Esophagus squamous epithelium (tissue), 4 donors: ENCODE data around the gene HTR2B.

Experiments used
- POLR2A ChIP-seq, 4 donors: fragments of 450-650 bp; IDR thresholded peaks; one replicate each; pipeline ENCODE4 v1.6.1; 2017; ENCODE audit warnings: antibody characterized with exemption in 4 of 4, mild to moderate bottlenecking in 4 of 4, moderate library complexity in 3 of 4
- TF ChIP-seq, protein P1 (sequence below), 6 experiments: fragments of 450-650 bp in 4 of 6; fragments of 200-600 bp in 2 of 6; sonication (generic) in 2 of 6; IDR thresholded peaks; one replicate each; pipeline ENCODE4 v1.5.1; 2016 to 2019; ENCODE audit warnings: antibody characterized with exemption in 6 of 6, mild to moderate bottlenecking in 4 of 6, moderate library complexity in 4 of 6

DNA sequence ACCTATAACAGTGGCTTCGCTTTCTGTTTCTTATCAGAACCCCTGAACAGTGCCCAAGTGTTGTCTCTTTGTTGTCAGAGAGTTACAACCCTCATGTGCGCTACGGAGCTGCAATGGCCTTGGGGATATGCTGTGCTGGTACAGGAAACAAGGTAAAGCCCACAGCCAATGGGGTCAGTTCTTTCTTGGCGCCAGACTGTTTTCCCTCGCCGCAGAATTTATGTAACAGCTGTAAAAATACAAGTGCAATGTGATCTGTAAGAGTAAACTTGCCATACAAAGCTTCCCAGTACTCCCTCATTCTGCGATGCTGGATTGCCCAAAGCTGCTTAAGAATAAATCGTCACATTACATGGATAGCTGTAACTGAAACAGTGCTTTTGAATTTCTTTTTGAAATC, 13.9 kb upstream of the HTR2B start:
- TF ChIP-seq, protein P1, sequence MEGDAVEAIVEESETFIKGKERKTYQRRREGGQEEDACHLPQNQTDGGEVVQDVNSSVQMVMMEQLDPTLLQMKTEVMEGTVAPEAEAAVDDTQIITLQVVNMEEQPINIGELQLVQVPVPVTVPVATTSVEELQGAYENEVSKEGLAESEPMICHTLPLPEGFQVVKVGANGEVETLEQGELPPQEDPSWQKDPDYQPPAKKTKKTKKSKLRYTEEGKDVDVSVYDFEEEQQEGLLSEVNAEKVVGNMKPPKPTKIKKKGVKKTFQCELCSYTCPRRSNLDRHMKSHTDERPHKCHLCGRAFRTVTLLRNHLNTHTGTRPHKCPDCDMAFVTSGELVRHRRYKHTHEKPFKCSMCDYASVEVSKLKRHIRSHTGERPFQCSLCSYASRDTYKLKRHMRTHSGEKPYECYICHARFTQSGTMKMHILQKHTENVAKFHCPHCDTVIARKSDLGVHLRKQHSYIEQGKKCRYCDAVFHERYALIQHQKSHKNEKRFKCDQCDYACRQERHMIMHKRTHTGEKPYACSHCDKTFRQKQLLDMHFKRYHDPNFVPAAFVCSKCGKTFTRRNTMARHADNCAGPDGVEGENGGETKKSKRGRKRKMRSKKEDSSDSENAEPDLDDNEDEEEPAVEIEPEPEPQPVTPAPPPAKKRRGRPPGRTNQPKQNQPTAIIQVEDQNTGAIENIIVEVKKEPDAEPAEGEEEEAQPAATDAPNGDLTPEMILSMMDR (IDR thresholded peaks at IDR 0.05), result no peak
- no peak for TF ChIP-seq POLR2A (IDR thresholded peaks at IDR 0.05)
